K562 (cell line): Measurements from ENCODE around the gene ADGRD1. TPM values are rescaled to one million over a fixed set of nuclear protein-coding genes. Genes with fewer than 3 reads are reported as not detected.

Experiments
- ATAC-seq: fragments of 200-7000 bp; cut with Tn5 transposase; 3 replicates; pipeline ENCODE4 v1.9.1; 2020; ENCODE audit warnings: moderate library complexity
- BruUV-seq: library from RNA; stranded (reverse); fragments of 400-500 nt; replicated peaks from 2 replicates; lab custom pipeline; 2021; lab: Mats Ljungman, UMichigan
- CTCF ChIA-PET: fragments of 300-600 bp; formaldehyde crosslinking; extraction: SDS; loops from one replicate; lab custom pipeline; 2021; ENCODE audit warnings: low intra/inter-chr PET ratio; lab: Yijun Ruan, JAX
- POLR2A ChIA-PET: fragments of 300-600, 350-650 bp; sonication (Branson Sonifier 250); formaldehyde crosslinking; extraction: SDS; loops from one replicate; lab custom pipeline; 2021; ENCODE audit warnings: antibody characterized with exemption, inconsistent platforms; lab: Yijun Ruan, JAX
- DNase-seq, 4 experiments: peaks; one replicate each; pipeline versions ENCODE4 v3.0.0 to v3.0.0-alpha.2; 2011 to 2018; ENCODE audit warnings: low spot score in 3 of 4, mixed read lengths in 3 of 4; ENCODE audit errors: extremely low read depth in 1 of 4
- FAIRE-seq: peaks from 2 replicates; lab custom pipeline; 2011; peaks lifted over from hg19 to GRCh38; lab: Jason Lieb, UNC
- H2AFZ ChIP-seq: 2 replicates; pipeline ENCODE4 v1.6.0; 2011; ENCODE audit warnings: low read depth, low read length, control low read depth, inconsistent platforms
- H3K27ac ChIP-seq: fragments of 200-600 bp; 3 replicates; pipeline ENCODE4 v1.8.0; 2011; ENCODE audit warnings: low read depth, mild to moderate bottlenecking, control low read depth, inconsistent platforms, low read length, moderate library complexity, mixed read lengths; ENCODE audit errors: extremely low read depth
- H3K27me3 ChIP-seq, 2 experiments: fragments of 300-600 bp in 1 of 2; 2 replicates in 1 of 2; 3 replicates in 1 of 2; pipeline versions ENCODE4 v1.6.0 to v1.8.0; 2011; ENCODE audit warnings: inconsistent platforms in 2 of 2, low read length in 2 of 2, mild to moderate bottlenecking in 1 of 2, mixed read lengths in 1 of 2, moderate library complexity in 1 of 2; ENCODE audit not compliant: control insufficient read depth in 2 of 2, insufficient read depth in 2 of 2
- H3K36me3 ChIP-seq: fragments of 300-600 bp; 3 replicates; pipeline ENCODE4 v1.8.0; 2011; ENCODE audit warnings: mild to moderate bottlenecking, low read length, inconsistent platforms; ENCODE audit not compliant: control insufficient read depth, insufficient read depth
- H3K4me1 ChIP-seq, 2 experiments: fragments of 200-600 bp in 1 of 2; replicated peaks in 1 of 2; 2 replicates in 1 of 2; 3 replicates in 1 of 2; pipeline versions ENCODE4 v1.5.1 to v1.8.0; 2011; ENCODE audit warnings: inconsistent platforms in 2 of 2, low read length in 2 of 2, mild to moderate bottlenecking in 1 of 2, mixed read lengths in 1 of 2, moderate library complexity in 1 of 2; ENCODE audit not compliant: control insufficient read depth in 2 of 2, insufficient read depth in 2 of 2
- H3K4me2 ChIP-seq: 2 replicates; pipeline ENCODE4 v1.6.1; 2011; ENCODE audit warnings: low read length, control low read depth, inconsistent platforms, mixed read lengths; ENCODE audit not compliant: insufficient read depth
- H3K4me3 ChIP-seq: fragments of 200-600 bp; sonication (generic), shearing (Covaris generic); 2 replicates; pipeline ENCODE4 v1.5.1; 2016; ENCODE audit warnings: control low read depth, inconsistent platforms
- H3K79me2 ChIP-seq: fragments of 200-600 bp; 3 replicates; pipeline ENCODE4 v1.8.0; 2011; ENCODE audit warnings: low read length, inconsistent platforms; ENCODE audit not compliant: control insufficient read depth, insufficient read depth
- H3K9ac ChIP-seq, 2 experiments: 2 replicates each; pipeline versions ENCODE4 v1.6.0 to v1.6.1; 2011; ENCODE audit warnings: low read depth in 2 of 2, low read length in 2 of 2, control low read depth in 1 of 2, inconsistent platforms in 1 of 2, mild to moderate bottlenecking in 1 of 2, mixed read lengths in 1 of 2; ENCODE audit not compliant: insufficient read depth in 1 of 2
- H3K9me1 ChIP-seq: one replicate; pipeline ENCODE4 v1.6.0; 2011; ENCODE audit warnings: inconsistent platforms, mild to moderate bottlenecking, low read length, moderate library complexity; ENCODE audit not compliant: control insufficient read depth, insufficient read depth
- H3K9me3 ChIP-seq: replicated peaks from 2 replicates; pipeline ENCODE4 v1.5.1; 2011; ENCODE audit warnings: low read depth, low read length, inconsistent platforms; ENCODE audit not compliant: control insufficient read depth, insufficient read depth
- H4K20me1 ChIP-seq: replicated peaks from 2 replicates; pipeline ENCODE4 v1.6.1; 2011; ENCODE audit warnings: low read length, inconsistent platforms, mixed read lengths; ENCODE audit not compliant: control insufficient read depth, insufficient read depth
- IRF9 ChIP-seq: fragments of 450-650 bp; IDR thresholded peaks from 2 replicates; pipeline ENCODE4 v1.6.1; 2016; ENCODE audit warnings: missing biosample characterization, missing genetic modification characterization
- NBN ChIP-seq: fragments of 450-650 bp; IDR thresholded peaks from 2 replicates; pipeline ENCODE4 v1.6.1; 2016; ENCODE audit warnings: low read depth, mild to moderate bottlenecking
- SRSF7 ChIP-seq: fragments of 200-400 bp; formaldehyde crosslinking; optimal IDR thresholded peaks from 2 replicates; pipeline ENCODE3; 2017; ENCODE audit warnings: mild to moderate bottlenecking, low read depth, low read length
- THRB ChIP-seq: fragments of 450-650 bp; formaldehyde crosslinking; conservative IDR thresholded peaks from 2 replicates; pipeline ENCODE4 v1.4.0; 2022; ENCODE audit warnings: mild to moderate bottlenecking, missing genetic modification characterization
- ZNF282 ChIP-seq: sonication (generic); formaldehyde crosslinking; IDR thresholded peaks from 2 replicates; pipeline ENCODE4 v1.8.1; 2023; ENCODE audit warnings: missing genetic modification reagents
- WGBS: fragments of 100-300 bp; shearing (Covaris generic); methylation state at CpG from one replicate; pipeline ENCODE4 v1.1.6; 2016; ENCODE audit warnings: low coverage, mixed read lengths; ENCODE audit not compliant: insufficient coverage; ENCODE audit errors: missing lambda C conversion rate; 5-methylcytosine and 5-hydroxymethylcytosine counted together
- in situ Hi-C: fragments of 300-500 bp; cut with MboI; formaldehyde crosslinking; loops from 4 replicates; pipeline ENCODE4 v1.15.0; 2018; ENCODE audit warnings: inconsistent platforms, mixed read lengths
- intact Hi-C: fragments of 100-400 bp; cut with micrococcal nuclease; formaldehyde crosslinking; loops from 2 replicates; pipeline ENCODE4 v1.14.2; 2022
- polyA plus RNA-seq, 8 experiments: library from polyadenylated mRNA; depleted of rRNA in 4 of 8; stranded (reverse) in 5 of 8; unstranded in 3 of 8; fragments of >200 nt; fragmentation: Nextera tagmentation in 2 of 8; fragmentation: Illumina TruSeq in 1 of 8; extraction: Ambion mirVana in 2 of 8; extraction: Trizol in 1 of 8; gene quantifications; 2 replicates each; pipeline versions ENCODE4 v1.2.1 to v1.2.3, GENCODE V29; 2011 to 2014; ENCODE audit warnings: inconsistent platforms in 1 of 8, missing spikeins in 1 of 8
- total RNA-seq, 7 experiments: library from RNA; depleted of rRNA in 6 of 7; stranded (reverse); fragments of >200 nt in 6 of 7; fragmentation: Illumina TruSeq in 2 of 7; extraction: Trizol in 2 of 7; gene quantifications; 2 replicates each; pipeline versions ENCODE4 v1.2.1 to v1.2.3, GENCODE V29; 2011 to 2021; ENCODE audit warnings: low replicate concordance in 1 of 7
- TF ChIP-seq, protein P1 (sequence below): fragments of 250-450 bp; sonication (Bioruptor Pico); IDR thresholded peaks from 2 replicates; pipeline ENCODE4 v1.5.0; 2021; ENCODE audit warnings: mild to moderate bottlenecking, moderate library complexity

ADGRD1 gene
- total and polyA plus RNA-seq, 9 of the 15 experiments (the other 6 are each of a cell fraction or from before 2014, with no cell fraction given), result 1.7 to 11.7 (median 3.3) TPM

DNA sequence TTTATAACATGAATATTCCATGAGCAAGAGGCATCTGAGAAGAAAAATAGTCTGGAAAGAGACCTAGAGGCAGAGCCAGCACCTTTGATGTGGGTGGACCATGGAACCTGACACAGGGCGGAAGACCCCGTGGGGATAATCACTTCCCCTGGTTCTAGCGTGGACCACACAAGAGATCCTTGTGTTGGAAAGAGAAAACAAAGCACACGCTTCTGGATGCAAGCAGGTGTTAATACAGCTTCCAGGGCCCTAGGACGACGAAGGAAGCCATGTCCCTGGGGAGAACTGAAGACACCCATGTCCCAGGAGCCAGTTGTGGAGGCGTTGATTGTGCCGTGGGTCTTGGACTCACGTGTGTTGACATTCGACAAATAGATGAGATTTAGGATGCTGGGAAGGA, 102.9 kb downstream of the ADGRD1 start:
- no peaks in the 10 kb centered on the region for H3K79me2 ChIP-seq
- in situ Hi-C loops, result no loop called here
- 12% methylated on average over 10 of the region's 10 CpGs for WGBS
- no peaks in the 10 kb centered on the region for H3K9me3 ChIP-seq
- TF ChIP-seq ZNF282 (CRISPR knock-in tag) (no peak), IRF9 (tag) (no peak), NBN (no peak), THRB (no peak), SRSF7 (no peak)
- TF ChIP-seq, protein P1, sequence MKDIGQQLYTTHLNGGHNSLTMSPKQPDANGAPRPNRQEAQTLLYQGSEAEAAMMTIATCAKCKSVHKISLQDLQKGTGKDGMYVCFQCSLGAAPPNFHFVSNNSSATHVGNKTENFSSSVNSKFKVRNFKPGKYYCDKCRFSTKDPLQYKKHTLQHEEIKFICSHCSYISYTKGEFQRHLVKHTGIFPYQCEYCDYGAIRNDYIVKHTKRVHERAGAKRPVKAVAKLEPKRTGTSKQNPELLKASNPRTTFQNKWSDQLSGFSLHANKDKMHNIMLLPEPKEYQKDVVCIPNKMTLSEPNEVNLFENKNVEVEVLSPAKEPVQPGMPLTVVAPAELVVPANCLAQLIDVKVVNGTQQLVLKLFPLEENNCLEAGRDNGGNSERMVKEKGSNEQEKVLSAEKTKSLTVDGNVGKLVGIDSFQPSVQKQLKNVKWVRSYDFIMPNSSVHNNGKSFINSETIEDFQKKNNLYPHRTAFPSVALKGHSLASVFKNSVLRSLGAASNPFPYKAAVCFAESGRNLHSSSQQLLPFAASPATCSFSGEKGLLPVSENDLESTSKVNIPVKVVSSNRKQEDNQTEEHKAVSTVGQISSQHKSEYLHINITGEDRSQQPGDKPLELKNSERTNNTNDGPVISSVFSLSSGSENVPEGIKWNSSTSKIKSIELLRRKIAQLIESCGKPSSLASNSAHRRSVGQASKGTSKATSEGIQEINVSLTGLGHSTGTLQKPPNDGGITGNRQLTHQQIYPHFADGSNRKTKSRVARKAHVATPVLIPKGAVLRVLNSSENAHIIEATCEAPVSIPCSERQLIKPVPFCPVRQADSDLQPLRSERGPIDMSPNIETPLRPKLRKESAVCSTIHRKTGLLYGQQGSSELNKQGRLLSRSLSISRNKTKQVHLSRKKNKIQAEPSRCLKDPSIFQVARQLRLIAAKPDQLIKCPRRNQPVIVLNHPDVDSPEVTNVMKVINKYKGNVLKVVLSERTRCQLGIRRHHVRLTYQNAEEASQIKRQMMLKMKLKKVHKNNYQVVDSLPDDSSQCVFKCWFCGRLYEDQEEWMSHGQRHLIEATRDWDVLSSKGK (CRISPR knock-in tag), result no peak
- TF ChIP-seq, all 486 proteins: peak for 0
- H3K4me2 ChIP-seq, result no peak overlapping the region
- no peaks in the 10 kb centered on the region for H3K4me1 ChIP-seq
- H3K9ac ChIP-seq, result no peak overlapping the region
- no peak overlapping the region for H2AFZ ChIP-seq
- H3K27ac ChIP-seq, result no peak overlapping the region
- no peaks in the 10 kb centered on the region for H3K36me3 ChIP-seq
- no TSS peak for BruUV-seq
- peaks cover 23% of the 10 kb centered on the region for H4K20me1 ChIP-seq
- DNase-seq (no peak), ATAC-seq (no peak), FAIRE-seq (no peak)
- H3K4me3 ChIP-seq, result no peak overlapping the region
- no peaks in the 10 kb centered on the region for H3K9me1 ChIP-seq
- intact Hi-C loops, result no loop called here
- H3K27me3 ChIP-seq, result peaks cover 30 to 68% of the 10 kb centered on the region in 2 experiments
- POLR2A ChIA-PET, result no interaction called here
- CTCF ChIA-PET, result no interaction called here
